GM19035 (cell line): Measurements from ENCODE around the gene KDM4B.
"Not testable (repeated sequence)": the region's sequence is repeated elsewhere in the genome, so short reads cannot be mapped to it uniquely, and the experiment has no call there.

Experiments
- ATAC-seq: cut with Tn5 transposase; IDR thresholded peaks from one replicate; pipeline ENCODE4 v1.9.1; 2021; ENCODE audit not compliant: unreplicated experiment

The KDM4B gene

DNA sequence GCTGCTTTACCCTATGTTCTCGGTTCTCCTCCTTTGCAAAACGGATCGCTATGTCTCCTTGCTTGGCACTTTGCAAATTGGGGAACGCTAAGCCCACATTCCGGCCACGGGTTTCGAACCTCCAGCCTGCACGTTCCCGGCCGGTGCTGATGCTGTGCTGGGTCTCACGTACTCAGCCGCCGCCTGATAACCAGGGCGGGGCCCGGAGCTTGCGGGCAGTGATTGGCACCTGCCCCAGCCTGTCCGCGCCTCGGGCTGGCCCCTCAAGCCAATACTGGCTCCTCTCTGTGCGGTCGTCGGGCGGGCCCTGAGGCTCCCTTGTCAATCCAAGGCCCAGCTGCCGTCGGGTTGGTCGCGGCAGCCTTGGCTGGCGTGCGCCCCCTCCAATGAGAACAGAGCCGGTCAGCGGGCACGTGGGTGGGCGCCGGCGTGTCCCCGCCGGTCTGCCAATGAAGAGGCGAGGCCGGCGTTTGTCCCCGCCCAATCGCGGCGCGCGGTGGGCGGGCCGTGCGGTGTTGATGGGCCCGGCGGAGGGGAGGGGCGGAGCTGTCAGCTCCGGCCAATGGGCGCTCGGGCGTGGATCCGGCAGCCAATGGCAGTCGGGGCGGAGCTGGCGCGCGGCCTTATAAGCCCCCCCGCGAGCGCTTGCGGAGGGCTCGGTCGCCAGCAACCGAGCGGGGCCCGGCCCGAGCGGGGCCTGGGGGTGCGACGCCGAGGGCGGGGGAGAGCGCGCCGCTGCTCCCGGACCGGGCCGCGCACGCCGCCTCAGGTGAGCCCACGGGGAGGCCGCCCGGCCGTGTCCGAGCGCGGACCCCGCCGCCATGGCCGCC lies at the start of gene KDM4B:
KDM4B (plus strand) TSS at position 652 of the 830 bp plus-strand sequence. CDS start 63,778 bp downstream, outside the sequence.
- ATAC-seq: peak; percentile 89

DNA sequence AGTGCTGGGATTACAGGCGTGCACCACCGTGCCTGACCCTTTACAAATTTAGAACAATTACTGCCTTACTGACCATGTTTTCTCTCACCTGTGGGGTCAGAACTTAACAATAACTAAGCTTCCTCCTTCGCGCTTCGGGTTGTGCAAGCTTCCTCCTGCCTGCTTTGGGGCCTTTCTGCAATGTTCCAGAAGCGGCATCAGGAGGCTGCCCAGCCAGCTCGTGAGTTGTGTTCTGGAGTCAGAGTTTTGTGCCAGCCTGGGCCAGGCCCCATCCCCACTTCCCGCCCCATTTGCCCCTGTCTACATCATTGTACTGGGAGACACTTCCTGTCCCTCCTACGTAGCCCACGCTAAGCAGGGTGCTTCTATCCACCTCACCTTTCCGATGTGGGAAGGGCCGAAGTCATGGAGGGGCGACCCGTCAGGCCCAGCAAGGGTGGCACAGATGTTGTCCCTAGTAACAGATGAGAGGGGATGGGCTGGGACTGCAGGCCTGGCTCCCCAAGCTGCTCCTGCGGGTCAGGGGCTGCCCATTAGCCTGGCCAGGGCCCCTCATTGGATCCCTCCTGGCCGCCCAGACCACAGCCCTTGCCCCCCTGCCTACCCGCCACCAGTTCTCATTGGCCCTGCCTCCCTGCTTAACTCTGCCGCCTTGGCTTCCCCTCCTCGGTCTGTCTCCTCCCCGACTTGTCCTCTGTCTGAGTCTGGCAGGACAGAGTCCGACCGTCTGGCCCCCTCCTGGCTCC lies 46.2 kb upstream of the KDM4B start:
- no peak for ATAC-seq

DNA sequence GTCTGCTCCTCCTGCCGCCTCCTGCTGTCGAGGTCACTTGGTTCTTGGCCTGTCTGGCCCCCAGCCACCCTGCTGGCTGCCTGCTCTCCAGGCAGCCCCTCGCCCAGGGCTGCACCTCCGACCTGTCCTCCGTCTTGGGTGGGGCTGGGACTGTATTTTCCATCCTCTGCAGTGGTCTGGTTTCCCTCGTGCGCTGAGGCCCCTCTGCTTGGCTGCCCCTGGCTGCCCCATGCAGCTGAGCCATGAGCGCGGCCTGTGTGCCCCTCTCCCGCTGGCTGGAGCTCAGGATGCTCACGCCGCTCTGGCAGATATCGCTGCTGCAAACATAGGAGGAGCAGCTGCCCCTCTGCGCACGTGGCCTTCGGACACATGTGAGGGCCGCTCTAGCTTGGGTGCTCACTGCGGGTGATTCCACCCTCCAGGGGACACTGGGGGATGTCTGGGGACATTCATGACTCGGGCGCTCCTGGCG lies 45.6 kb upstream of the KDM4B start:
- ATAC-seq: no peak

DNA sequence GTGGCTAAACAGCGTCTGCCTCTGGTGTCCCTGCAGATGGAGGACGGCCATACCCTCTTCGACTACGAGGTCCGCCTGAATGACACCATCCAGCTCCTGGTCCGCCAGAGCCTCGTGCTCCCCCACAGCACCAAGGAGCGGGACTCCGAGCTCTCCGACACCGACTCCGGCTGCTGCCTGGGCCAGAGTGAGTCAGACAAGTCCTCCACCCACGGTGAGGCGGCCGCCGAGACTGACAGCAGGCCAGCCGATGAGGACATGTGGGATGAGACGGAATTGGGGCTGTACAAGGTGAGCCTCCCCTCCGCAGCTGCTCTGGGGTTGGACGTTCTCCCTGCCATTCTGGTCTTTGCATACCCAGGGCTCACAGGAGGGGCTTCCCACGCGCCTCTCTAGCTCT lies 39.7 kb upstream of the KDM4B start:
- no peak for ATAC-seq

DNA sequence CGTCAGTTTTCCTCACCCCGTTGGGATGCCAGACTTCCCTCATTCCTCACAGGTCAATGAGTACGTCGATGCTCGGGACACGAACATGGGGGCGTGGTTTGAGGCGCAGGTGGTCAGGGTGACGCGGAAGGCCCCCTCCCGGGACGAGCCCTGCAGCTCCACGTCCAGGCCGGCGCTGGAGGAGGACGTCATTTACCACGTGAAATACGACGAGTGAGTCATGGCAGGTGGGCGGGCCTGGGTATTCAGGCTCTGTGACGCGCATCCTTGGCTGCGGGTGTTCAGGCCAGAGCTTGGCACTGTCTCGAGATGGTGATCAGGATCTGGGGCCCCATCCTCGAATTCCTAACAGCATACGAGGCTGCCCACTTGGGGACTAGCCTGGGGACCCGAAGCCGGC lies 38.2 kb upstream of the KDM4B start:
- no peak for ATAC-seq

DNA sequence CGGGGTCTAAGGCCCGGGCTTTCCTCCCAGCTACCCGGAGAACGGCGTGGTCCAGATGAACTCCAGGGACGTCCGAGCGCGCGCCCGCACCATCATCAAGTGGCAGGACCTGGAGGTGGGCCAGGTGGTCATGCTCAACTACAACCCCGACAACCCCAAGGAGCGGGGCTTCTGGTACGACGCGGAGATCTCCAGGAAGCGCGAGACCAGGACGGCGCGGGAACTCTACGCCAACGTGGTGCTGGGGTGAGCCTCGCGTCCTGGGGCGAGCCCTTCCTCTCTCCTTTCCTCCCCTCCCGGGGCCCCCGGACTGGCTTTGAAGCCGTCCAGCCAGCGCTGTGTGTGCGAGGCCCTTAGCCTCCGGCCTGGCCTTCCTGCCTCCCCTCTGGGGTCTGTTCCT lies 36.2 kb upstream of the KDM4B start:
- no peak for ATAC-seq

DNA sequence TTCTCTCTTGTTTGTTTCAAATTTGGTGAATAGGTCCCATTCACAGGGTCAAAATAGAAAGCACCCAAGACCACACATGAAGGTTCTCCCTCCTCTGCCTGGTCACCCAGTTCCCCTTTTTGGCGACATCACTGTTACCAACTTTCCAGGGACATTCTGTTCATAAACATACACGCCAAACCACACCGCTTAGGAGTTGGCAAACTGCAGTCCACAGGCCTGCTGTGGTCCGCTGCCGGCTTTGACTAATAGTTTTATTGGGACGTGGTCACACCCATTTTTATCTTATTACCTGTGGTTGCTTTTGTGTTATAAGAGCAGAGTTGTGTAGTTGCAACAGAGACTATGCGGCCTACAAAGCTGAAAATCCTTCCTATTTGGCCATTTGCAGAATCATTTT lies 35.4 kb upstream of the KDM4B start:
- ATAC-seq: no peak

DNA sequence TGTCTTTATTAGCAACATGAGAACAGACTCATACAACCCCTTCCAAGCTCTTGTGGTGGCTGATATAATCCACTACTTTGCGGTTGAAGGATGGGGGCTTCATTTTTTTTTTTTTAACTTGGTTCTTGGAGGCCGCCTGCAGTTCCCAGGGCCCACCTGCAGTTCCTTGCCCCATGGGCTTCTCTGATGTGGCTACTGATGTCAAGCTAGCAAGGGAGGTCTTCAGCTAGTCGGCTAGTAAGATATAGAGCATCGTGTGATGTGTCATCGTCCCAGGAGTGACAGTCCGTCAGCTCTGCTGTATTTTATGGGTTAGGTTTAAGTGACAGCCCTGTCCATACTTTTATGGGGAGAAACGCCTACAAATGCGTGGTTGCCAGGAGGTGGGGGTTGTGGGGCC lies 33.5 kb upstream of the KDM4B start:
- no peak for ATAC-seq

GRCh38 chr19:4937060-4937459 lies 31.9 kb upstream of the KDM4B start:
- no peak for ATAC-seq

DNA sequence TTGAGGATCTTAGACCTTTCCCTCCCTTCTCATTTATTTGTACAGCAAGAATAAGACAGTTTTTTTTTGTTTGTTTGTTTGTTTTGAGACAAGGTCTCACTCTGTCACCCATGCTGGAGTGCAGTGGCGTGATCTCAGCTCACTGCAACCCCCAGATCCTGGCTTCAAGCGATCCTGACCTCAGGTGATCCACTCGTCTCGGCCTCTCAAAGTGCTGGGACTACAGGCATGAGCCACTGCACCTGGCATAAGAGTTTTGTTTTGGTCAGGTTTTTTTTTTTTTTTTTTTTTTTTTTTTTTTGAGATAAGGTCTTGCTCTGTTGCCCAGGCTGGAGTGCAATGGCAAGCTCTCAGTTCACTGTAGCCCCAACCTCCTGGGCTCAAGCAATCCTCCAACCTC lies 30.5 kb upstream of the KDM4B start:
- ATAC-seq: not testable (repeated sequence)

DNA sequence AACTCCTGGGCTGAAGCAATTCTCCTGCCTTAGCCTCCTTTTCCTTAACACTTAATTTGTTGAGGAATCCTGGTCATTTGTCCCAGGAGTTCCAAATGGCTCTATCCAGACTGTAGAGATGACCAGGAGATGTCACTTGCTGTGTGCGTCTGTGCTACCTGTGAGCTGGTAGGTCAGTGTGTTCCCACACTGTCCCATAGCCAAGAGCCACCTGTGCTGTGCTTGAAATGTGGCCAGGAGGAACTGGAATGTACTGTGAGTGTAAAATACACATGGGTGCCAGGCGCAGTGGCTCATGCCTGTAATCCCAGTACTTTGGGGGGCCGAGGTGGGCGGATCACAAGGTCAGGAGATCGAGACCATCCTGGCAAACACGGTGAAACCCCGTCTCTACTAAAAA lies 29.4 kb upstream of the KDM4B start:
- ATAC-seq: no peak

DNA sequence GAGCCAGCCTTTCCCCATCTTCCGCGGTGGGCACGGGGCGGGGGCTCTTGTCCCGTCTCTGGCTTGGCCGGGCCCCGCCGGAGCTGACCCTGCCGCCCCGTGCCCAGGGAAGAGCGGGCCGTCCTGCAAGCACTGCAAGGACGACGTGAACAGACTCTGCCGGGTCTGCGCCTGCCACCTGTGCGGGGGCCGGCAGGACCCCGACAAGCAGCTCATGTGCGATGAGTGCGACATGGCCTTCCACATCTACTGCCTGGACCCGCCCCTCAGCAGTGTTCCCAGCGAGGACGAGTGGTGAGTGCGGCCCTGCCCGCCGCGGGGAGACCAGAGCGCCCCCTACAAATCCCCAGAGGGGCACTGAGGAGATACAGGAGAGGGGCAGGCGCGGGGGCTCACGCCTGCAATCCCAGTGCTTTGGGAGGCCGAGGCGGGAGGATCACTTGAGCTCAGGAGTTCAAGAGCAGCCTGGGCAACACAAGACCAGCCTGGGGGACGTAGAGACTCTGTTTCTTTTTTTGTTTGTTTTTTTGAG lies 27.2 kb upstream of the KDM4B start:
- ATAC-seq: not testable (repeated sequence)

DNA sequence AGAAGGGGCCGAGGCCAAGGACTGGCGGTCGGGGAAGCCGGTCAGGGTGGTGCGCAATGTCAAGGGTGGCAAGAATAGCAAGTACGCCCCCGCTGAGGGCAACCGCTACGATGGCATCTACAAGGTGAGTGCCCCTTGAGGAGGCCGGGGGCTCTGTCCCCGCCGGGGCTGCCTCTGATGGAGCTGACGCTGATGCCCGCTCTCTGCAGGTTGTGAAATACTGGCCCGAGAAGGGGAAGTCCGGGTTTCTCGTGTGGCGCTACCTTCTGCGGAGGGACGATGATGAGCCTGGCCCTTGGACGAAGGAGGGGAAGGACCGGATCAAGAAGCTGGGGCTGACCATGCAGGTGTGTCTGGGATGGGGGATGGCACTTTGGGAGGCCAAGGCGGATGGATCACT lies 18.3 kb upstream of the KDM4B start:
- not testable (repeated sequence) for ATAC-seq

DNA sequence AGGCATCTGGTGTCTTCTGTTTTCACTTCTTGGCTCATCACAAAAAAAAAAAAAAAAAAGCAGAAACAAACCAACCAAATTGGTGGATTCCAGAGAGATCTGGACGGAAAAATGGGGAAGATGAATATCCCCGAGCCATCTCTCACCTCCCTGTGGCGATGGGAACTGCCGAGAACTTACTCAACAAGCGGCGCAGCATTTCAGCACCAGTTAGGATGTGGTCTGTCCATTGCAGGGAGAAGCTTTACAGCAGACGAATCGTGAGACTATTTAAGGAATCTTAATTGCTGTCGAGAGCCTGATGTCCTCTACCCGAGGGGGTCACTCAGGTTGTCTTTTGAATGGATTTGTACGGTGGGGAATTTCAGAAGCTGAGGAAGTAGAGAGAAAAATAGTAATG lies 17.3 kb upstream of the KDM4B start:
- ATAC-seq: no peak

- no peak for ATAC-seq
Measured at GRCh38 chr19:4952945-4953344, 16.0 kb upstream of the KDM4B start.

- ATAC-seq: not testable (repeated sequence)
Measured at GRCh38 chr19:4954320-4955149, 14.4 kb upstream of the KDM4B start.

DNA sequence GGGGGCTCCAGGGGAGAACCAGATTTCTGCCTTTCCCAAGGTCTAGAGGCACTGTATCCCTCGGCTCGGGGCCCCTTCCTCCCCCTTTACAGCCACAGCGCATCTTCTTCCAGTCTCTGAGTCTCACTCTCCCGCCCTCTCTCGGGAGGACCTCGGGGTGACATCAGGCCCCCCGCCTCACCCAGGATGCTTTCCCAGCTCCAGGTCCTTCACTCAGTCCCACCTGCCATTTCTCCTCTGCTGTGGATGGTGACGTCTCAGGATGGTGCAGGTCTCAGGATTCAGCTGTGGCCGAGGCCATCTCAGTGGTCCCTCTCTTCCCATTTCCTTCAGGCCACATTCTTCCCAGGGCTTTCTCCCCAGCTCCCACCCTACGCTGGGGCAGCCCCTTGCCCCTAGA lies 13.6 kb upstream of the KDM4B start:
- ATAC-seq: no peak

- ATAC-seq: no peak
Measured at GRCh38 chr19:4957981-4958380, 10.9 kb upstream of the KDM4B start.

DNA sequence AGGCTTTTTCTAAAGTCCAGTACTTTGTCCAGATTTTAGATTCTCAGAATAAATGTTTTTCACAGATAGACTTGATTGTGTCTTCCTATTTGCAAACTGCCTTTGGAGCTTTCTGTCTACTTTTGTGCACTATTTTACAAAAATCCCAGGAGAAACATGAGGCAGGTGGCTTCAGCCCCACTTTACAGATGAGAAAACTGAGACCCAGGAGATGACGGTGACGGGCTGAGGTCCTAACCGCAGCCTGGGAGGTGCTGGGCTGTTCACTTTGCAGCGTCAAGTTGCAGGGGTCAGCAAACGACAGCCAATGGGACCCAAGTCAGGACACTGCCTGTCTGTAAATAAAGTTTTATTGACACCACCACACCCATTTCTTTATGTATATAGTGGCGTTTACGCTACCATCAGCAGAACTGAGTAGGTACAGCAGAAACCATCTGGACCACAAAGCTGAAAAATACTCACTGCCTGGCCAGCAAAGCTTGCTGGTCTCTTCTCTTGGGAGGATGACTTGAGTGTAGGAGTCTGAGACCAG lies 6.8 kb upstream of the KDM4B start:
- no peak for ATAC-seq

- ATAC-seq: no peak
Measured at GRCh38 chr19:4965061-4965460, 3.9 kb upstream of the KDM4B start.

DNA sequence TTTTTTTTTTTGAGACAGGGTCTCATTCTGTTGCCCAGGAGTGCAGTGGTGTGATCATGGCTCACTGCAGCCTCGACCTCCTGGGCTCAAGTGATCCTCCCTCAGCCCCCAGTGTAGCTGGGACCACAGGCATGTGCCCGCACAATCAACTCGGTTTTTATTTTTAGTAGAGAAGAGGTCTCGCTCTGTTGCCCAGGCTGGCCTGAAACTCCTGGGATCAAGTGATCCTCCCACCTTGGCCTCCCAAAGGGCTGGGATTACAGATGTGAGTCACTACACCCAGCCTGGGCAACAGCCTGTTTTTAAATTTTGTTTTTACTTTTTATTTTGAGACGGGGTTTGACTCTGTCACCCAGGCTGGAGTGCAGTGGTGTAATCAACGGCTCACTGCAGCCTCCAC lies 2.3 kb upstream of the KDM4B start:
- ATAC-seq: no peak
